ENCODE measurements around the gene OTC. TPM values are rescaled to one million over a fixed set of nuclear protein-coding genes. Genes with fewer than 3 reads are reported as not detected.

Gene OTC
- total RNA-seq, 1 donor from 2014 or later: not detected

- TF ChIP-seq, protein P1, sequence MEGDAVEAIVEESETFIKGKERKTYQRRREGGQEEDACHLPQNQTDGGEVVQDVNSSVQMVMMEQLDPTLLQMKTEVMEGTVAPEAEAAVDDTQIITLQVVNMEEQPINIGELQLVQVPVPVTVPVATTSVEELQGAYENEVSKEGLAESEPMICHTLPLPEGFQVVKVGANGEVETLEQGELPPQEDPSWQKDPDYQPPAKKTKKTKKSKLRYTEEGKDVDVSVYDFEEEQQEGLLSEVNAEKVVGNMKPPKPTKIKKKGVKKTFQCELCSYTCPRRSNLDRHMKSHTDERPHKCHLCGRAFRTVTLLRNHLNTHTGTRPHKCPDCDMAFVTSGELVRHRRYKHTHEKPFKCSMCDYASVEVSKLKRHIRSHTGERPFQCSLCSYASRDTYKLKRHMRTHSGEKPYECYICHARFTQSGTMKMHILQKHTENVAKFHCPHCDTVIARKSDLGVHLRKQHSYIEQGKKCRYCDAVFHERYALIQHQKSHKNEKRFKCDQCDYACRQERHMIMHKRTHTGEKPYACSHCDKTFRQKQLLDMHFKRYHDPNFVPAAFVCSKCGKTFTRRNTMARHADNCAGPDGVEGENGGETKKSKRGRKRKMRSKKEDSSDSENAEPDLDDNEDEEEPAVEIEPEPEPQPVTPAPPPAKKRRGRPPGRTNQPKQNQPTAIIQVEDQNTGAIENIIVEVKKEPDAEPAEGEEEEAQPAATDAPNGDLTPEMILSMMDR (IDR thresholded peaks at IDR 0.05): no peak
- H3K4me3 Mint-ChIP-seq (ENCODE audit: unreplicated experiment): no peak overlapping the region
- DNase-seq (ENCODE audit: extremely low spot score, unreplicated experiment): no peak
- peaks cover 7% of the 10 kb centered on the region for H3K27me3 Mint-ChIP-seq (ENCODE audit: unreplicated experiment)
- peaks cover 6% of the 10 kb centered on the region for H3K9me3 Mint-ChIP-seq (ENCODE audit: unreplicated experiment)
- no peaks in the 10 kb centered on the region for H3K36me3 Mint-ChIP-seq (ENCODE audit: unreplicated experiment)
- H3K27ac Mint-ChIP-seq (ENCODE audit: unreplicated experiment): no peak overlapping the region
- no peaks in the 10 kb centered on the region for H3K4me1 Mint-ChIP-seq (ENCODE audit: unreplicated experiment)
Measured at GRCh38 chrX:38336538-38337240, 15.7 kb upstream of the OTC start.

GRCh38 chrX:38341442-38341841, 11.0 kb upstream of the OTC start:
- no peak for DNase-seq (ENCODE audit: extremely low spot score, unreplicated experiment)
- Mint-ChIP-seq H3K9me3 (ENCODE audit: unreplicated experiment) (peaks cover 14% of the 10 kb centered on the region), H3K27ac (ENCODE audit: unreplicated experiment) (no peak overlapping the region), H3K4me3 (ENCODE audit: unreplicated experiment) (no peak overlapping the region), H3K36me3 (ENCODE audit: unreplicated experiment) (no peaks in the 10 kb centered on the region), H3K4me1 (ENCODE audit: unreplicated experiment) (no peaks in the 10 kb centered on the region), H3K27me3 (ENCODE audit: unreplicated experiment) (peaks cover 2% of the 10 kb centered on the region)
- TF ChIP-seq, protein P1 (IDR thresholded peaks at IDR 0.05): no peak

- no peaks in the 10 kb centered on the region for H3K4me1 Mint-ChIP-seq (ENCODE audit: unreplicated experiment)
- peaks cover 14% of the 10 kb centered on the region for H3K9me3 Mint-ChIP-seq (ENCODE audit: unreplicated experiment)
- no peak overlapping the region for H3K4me3 Mint-ChIP-seq (ENCODE audit: unreplicated experiment)
- no peaks in the 10 kb centered on the region for H3K27me3 Mint-ChIP-seq (ENCODE audit: unreplicated experiment)
- no peak overlapping the region for H3K27ac Mint-ChIP-seq (ENCODE audit: unreplicated experiment)
- TF ChIP-seq, protein P1 (IDR thresholded peaks at IDR 0.05): no peak
- DNase-seq (ENCODE audit: extremely low spot score, unreplicated experiment): no peak
- no peaks in the 10 kb centered on the region for H3K36me3 Mint-ChIP-seq (ENCODE audit: unreplicated experiment)
Measured at GRCh38 chrX:38342853-38343778, 9.3 kb upstream of the OTC start.

DNA sequence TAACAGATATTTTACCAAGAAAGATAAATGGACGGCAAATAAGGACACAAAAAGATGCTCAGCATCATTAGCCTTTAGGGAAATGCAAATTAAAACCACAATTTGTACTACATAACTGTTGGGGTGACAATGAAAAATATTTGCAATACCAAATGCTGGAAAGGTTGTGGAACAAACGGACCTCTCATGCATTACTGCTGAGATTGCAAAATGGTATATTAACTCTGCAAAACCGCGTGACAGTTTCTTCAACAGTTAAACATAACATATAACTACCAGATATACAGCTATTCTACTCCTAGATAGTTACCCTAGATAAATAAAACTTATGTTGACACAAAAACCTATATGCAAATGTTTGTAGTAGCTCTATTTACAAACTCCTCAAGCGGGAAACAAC, 6.3 kb upstream of the OTC start:
- H3K9me3 Mint-ChIP-seq (ENCODE audit: unreplicated experiment): peaks cover 13% of the 10 kb centered on the region
- DNase-seq (ENCODE audit: extremely low spot score, unreplicated experiment): no peak

More for the DNA sequence above, 6.3 kb upstream of the OTC start:
- H3K4me1 Mint-ChIP-seq (ENCODE audit: unreplicated experiment): no peaks in the 10 kb centered on the region
- no peaks in the 10 kb centered on the region for H3K27me3 Mint-ChIP-seq (ENCODE audit: unreplicated experiment)
- TF ChIP-seq, protein P1 (IDR thresholded peaks at IDR 0.05): no peak
- no peak overlapping the region for H3K4me3 Mint-ChIP-seq (ENCODE audit: unreplicated experiment)
- no peak overlapping the region for H3K27ac Mint-ChIP-seq (ENCODE audit: unreplicated experiment)
- H3K36me3 Mint-ChIP-seq (ENCODE audit: unreplicated experiment): no peaks in the 10 kb centered on the region
